ENCODE measurements around the gene NUDT17. TPM values are rescaled to one million over a fixed set of nuclear protein-coding genes. Genes with fewer than 3 reads are reported as not detected.

Gene NUDT17
- polyA plus RNA-seq, 1 of the 3 experiments (the other 2 are of a cell fraction): 8.1 TPM

DNA sequence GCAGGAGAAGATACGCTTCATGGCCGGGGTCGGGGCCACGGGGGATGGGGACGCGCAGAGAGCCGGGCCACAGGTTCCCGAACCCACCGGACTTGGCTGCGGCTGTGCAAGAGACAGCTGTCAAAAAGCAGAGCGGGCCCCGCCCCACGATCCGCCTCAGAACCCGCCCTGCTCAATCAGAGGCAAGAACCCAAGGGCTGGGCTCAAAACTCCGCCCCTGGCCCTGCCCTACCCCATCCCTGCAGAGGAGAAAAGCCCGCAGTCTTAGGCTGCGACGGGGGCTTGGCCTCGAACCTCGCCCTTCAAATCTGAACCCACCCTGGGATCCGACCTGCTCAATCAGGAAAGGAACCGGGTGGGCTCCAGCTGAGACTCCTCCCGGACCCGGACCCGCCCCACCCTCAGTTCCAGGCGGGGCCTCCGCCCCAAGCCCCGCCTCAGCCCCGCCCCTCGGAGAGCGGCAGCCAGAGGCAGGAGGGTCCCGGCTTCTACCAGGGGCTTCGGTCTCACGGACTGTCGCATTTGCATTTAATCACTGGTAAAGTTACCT, 40.4 kb downstream of the NUDT17 start, which contains the start of gene ANKRD35:
TSS of gene ANKRD35 (minus strand) at position 129 of the 550 bp plus-strand sequence. CDS start at position 21, 108 bp downstream.
- Histone ChIP-seq H4K20me1 (ENCODE audit: insufficient read depth) (no peaks in the 10 kb centered on the region), H3K36me3 (replicated peaks in 1 of 2; ENCODE audit: control insufficient read depth in 1 of 2, insufficient read depth in 2 of 2, low read length in 1 of 2) (no peaks in the 10 kb centered on the region), H3K9me3 (no peaks in the 10 kb centered on the region), H3K27ac (ENCODE audit: low read depth in 2 of 2, low read length in 1 of 2) (no peak within 1 kb of the TSS), H3K79me2 (ENCODE audit: insufficient read depth) (no peaks in the 10 kb centered on the region), H2AFZ (ENCODE audit: low read depth) (peak within 1 kb of the TSS; percentile 92), H3F3A (replicated peaks; ENCODE audit: insufficient read depth) (peaks cover 7% of the 10 kb centered on the region), H3K4me3 (ENCODE audit: low read depth in 2 of 2, low read length in 1 of 2) (peak within 1 kb of the TSS; percentile 60 to 72), H3K9ac (no peak within 1 kb of the TSS), H3K9me2 (no peaks in the 10 kb centered on the region), H3K4me1 (ENCODE audit: control insufficient read depth in 1 of 2, insufficient read depth in 2 of 2, low read depth in 1 of 2, low read length in 1 of 2) (peaks cover 2 to 18% of the 10 kb centered on the region in 2 experiments; a peak in 3 of 4 replicates), H3K4me2 (peak within 1 kb of the TSS; percentile 87), H3K27me3 (ENCODE audit: insufficient read depth) (no peaks in the 10 kb centered on the region)
- peak; percentile 95 for DNase-seq
- no peak for TF ChIP-seq RXRA (IDR thresholded peaks at IDR 0.05; ENCODE audit: borderline replicate concordance, low read depth)
- TF ChIP-seq, protein P1, sequence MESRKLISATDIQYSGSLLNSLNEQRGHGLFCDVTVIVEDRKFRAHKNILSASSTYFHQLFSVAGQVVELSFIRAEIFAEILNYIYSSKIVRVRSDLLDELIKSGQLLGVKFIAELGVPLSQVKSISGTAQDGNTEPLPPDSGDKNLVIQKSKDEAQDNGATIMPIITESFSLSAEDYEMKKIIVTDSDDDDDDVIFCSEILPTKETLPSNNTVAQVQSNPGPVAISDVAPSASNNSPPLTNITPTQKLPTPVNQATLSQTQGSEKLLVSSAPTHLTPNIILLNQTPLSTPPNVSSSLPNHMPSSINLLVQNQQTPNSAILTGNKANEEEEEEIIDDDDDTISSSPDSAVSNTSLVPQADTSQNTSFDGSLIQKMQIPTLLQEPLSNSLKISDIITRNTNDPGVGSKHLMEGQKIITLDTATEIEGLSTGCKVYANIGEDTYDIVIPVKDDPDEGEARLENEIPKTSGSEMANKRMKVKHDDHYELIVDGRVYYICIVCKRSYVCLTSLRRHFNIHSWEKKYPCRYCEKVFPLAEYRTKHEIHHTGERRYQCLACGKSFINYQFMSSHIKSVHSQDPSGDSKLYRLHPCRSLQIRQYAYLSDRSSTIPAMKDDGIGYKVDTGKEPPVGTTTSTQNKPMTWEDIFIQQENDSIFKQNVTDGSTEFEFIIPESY (IDR thresholded peaks at IDR 0.05; ENCODE audit: borderline replicate concordance, low read depth): no peak
- no peak for TF ChIP-seq TEAD4 (IDR thresholded peaks at IDR 0.05; ENCODE audit: borderline replicate concordance, insufficient read depth)
- TF ChIP-seq NRF1 (IDR thresholded peaks at IDR 0.05; ENCODE audit: low read depth, low read length): 0 out of 2 replicates have a peak, but pooled peaks have one; percentile 15
- 0 out of 2 replicates have a peak, but pooled peaks have one; percentile 52 for TF ChIP-seq SIN3A (IDR thresholded peaks at IDR 0.05; ENCODE audit: borderline replicate concordance, low read depth, low read length)
- TF ChIP-seq, protein P2, sequence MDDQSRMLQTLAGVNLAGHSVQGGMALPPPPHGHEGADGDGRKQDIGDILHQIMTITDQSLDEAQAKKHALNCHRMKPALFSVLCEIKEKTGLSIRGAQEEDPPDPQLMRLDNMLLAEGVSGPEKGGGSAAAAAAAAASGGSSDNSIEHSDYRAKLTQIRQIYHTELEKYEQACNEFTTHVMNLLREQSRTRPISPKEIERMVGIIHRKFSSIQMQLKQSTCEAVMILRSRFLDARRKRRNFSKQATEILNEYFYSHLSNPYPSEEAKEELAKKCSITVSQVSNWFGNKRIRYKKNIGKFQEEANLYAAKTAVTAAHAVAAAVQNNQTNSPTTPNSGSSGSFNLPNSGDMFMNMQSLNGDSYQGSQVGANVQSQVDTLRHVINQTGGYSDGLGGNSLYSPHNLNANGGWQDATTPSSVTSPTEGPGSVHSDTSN (IDR thresholded peaks at IDR 0.05): peak; percentile 39
- TF ChIP-seq MXI1 (IDR thresholded peaks at IDR 0.05; ENCODE audit: low read depth, low read length): peak; percentile 65; the same call in 1 of the 2 replicates
- WGBS (ENCODE audit: low lambda C conversion rate): under 1% methylated on average over 10 of the region's 36 CpGs
- ChIA-PET CTCF (interaction anchor here (0.7 to 4.2 kb wide), 6 partner anchors 19 to 140 kb away, joined by 3 to 20 read pairs (median 6); partner anchors contain the start of genes ITGA10 and NUDT17), POLR2A (interaction anchor here (0.6 to 1.4 kb wide), 2 partner anchors 26 to 94 kb away, joined by 5 to 8 read pairs; partner anchors contain the start of gene PIAS3)

DNA sequence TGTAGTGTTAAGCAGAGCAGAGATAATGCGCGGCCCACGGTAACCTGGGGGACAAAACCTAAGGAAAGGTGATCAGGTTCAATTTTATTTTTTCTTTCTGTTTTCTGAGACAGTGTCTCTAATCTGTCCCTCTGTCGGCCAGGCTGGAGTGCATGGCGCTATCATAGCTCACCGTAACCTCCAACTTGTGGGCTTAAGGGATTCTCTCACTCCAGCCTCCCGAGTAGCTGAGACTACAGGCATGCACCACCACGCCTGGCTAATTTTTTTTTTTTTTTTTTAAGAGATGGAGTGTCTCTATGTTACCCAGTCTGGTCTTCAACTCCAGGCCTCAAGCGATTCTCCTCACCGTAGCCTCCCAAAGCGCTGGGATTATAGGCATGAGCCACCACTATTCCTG, 41.0 kb downstream of the NUDT17 start:
- 52% methylated on average over 11 of the region's 11 CpGs for WGBS (ENCODE audit: low lambda C conversion rate)
- Histone ChIP-seq H3K4me1 (ENCODE audit: control insufficient read depth in 1 of 2, insufficient read depth in 2 of 2, low read depth in 1 of 2, low read length in 1 of 2) (peaks cover 7 to 24% of the 10 kb centered on the region in 2 experiments), H2AFZ (ENCODE audit: low read depth) (peak overlapping the region; percentile 92), H3K4me2 (peak overlapping the region; percentile 87), H3K9me2 (no peaks in the 10 kb centered on the region), H3K4me3 (ENCODE audit: low read depth in 2 of 2, low read length in 1 of 2) (peak overlapping the region; percentile 60 to 72), H3K79me2 (ENCODE audit: insufficient read depth) (no peaks in the 10 kb centered on the region), H3K27ac (ENCODE audit: low read depth in 2 of 2, low read length in 1 of 2) (no peak overlapping the region), H3K36me3 (replicated peaks in 1 of 2; ENCODE audit: control insufficient read depth in 1 of 2, insufficient read depth in 2 of 2, low read length in 1 of 2) (no peaks in the 10 kb centered on the region), H3K9ac (no peak overlapping the region), H3F3A (replicated peaks; ENCODE audit: insufficient read depth) (peaks cover 11% of the 10 kb centered on the region), H4K20me1 (ENCODE audit: insufficient read depth) (no peaks in the 10 kb centered on the region), H3K27me3 (ENCODE audit: insufficient read depth) (no peaks in the 10 kb centered on the region), H3K9me3 (no peaks in the 10 kb centered on the region)
- no peak for DNase-seq
- TF ChIP-seq TCF12 (IDR thresholded peaks at IDR 0.05) (no peak), CHD2 (IDR thresholded peaks at IDR 0.05; ENCODE audit: low read length, partially characterized antibody) (no peak), TEAD4 (IDR thresholded peaks at IDR 0.05; ENCODE audit: borderline replicate concordance, insufficient read depth) (no peak), GABPA (IDR thresholded peaks at IDR 0.05; ENCODE audit: low read depth) (no peak), MXI1 (IDR thresholded peaks at IDR 0.05; ENCODE audit: low read depth, low read length) (no peak)
- TF ChIP-seq, protein P3, sequence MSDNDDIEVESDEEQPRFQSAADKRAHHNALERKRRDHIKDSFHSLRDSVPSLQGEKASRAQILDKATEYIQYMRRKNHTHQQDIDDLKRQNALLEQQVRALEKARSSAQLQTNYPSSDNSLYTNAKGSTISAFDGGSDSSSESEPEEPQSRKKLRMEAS (IDR thresholded peaks at IDR 0.05; ENCODE audit: low read depth): no peak
- ChIA-PET POLR2A (interaction anchor here (1.4 kb wide), 1 partner anchor 27 kb away, joined by 8 read pairs; the partner anchor contains the start of gene PIAS3), CTCF (interaction anchor here (1.1 to 4.2 kb wide), 4 partner anchors 23 to 121 kb away, joined by 3 to 20 read pairs (median 12); partner anchors contain the start of genes ITGA10 and NUDT17)
